Chondrocyte (in vitro differentiated cells): Measurements from ENCODE around the gene ALDOC. TPM values are rescaled to one million over a fixed set of nuclear protein-coding genes. Genes with fewer than 3 reads are reported as not detected.

Experiments used
- DNase-seq: peaks from one replicate; pipeline ENCODE4 v3.0.0; 2021; ENCODE audit warnings: mixed read lengths, low spot score
- H3K27ac Mint-ChIP-seq: one replicate; pipeline ENCODE4 v1.8.0; 2021; ENCODE audit warnings: mild to moderate bottlenecking, moderate library complexity, mixed read lengths; ENCODE audit not compliant: unreplicated experiment
- H3K27me3 Mint-ChIP-seq: 2 replicates; pipeline ENCODE4 v1.8.0; 2021; ENCODE audit warnings: low read depth, mixed read lengths
- H3K36me3 Mint-ChIP-seq: 2 replicates; pipeline ENCODE4 v1.8.0; 2021; ENCODE audit warnings: low read depth, mixed read lengths
- H3K4me1 Mint-ChIP-seq: 2 replicates; pipeline ENCODE4 v1.8.0; 2021; ENCODE audit warnings: low read depth, mild to moderate bottlenecking, mixed read lengths
- H3K4me3 Mint-ChIP-seq: one replicate; pipeline ENCODE4 v1.8.0; 2021; ENCODE audit warnings: mild to moderate bottlenecking, moderate library complexity, mixed read lengths; ENCODE audit not compliant: unreplicated experiment
- H3K9me3 Mint-ChIP-seq: 2 replicates; pipeline ENCODE4 v1.8.0; 2021; ENCODE audit warnings: low read depth, mixed read lengths
- total RNA-seq: library from RNA; stranded (reverse); gene quantifications from 3 replicates; pipeline ENCODE4 v1.2.1, GENCODE V29; 2021
- TF ChIP-seq, protein P1 (sequence below): fragments of 200-600 bp; sonication (generic); IDR thresholded peaks from 2 replicates; pipeline ENCODE4 v1.5.0; 2021; ENCODE audit warnings: antibody characterized with exemption, mild to moderate bottlenecking, moderate library complexity

Gene ALDOC
- total RNA-seq, 1 donor from 2014 or later, result 9.5 TPM

DNA sequence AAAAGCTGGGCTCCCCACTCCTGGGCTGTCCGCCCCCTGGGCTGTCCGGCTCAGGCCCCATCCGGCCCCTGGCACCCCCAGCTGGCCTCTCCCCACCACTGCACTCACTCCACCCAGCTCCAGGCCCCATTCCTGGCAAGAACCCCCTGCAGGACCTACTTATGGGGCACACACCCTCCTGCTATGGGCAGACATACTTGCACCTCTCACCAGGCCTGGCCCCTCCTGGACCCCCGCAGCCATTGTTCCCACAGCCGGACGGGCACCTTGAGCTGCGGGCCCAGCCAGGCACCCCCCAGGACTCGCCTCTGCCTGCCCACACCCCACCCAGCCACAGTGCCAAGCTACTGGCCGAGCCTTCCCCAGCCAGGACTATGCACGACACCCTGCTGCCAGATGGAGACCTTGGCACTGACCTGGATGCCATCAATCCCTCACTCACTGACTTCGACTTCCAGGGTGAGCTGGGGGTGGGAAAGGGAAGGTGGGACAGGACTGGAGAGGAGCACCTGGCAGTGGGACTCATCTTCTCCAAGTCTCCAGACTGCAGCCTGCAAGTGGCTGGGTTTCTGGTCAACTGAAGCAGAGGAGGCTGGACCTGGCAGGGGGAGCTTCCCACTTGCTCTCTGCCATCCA, 41.8 kb downstream of the ALDOC start:
- H3K9me3 Mint-ChIP-seq, result no peaks in the 10 kb centered on the region
- TF ChIP-seq, protein P1, sequence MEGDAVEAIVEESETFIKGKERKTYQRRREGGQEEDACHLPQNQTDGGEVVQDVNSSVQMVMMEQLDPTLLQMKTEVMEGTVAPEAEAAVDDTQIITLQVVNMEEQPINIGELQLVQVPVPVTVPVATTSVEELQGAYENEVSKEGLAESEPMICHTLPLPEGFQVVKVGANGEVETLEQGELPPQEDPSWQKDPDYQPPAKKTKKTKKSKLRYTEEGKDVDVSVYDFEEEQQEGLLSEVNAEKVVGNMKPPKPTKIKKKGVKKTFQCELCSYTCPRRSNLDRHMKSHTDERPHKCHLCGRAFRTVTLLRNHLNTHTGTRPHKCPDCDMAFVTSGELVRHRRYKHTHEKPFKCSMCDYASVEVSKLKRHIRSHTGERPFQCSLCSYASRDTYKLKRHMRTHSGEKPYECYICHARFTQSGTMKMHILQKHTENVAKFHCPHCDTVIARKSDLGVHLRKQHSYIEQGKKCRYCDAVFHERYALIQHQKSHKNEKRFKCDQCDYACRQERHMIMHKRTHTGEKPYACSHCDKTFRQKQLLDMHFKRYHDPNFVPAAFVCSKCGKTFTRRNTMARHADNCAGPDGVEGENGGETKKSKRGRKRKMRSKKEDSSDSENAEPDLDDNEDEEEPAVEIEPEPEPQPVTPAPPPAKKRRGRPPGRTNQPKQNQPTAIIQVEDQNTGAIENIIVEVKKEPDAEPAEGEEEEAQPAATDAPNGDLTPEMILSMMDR, result no peak
- no peak overlapping the region for H3K27ac Mint-ChIP-seq
- peaks cover 3% of the 10 kb centered on the region for H3K4me1 Mint-ChIP-seq
- DNase-seq, result no peak
- H3K36me3 Mint-ChIP-seq, result no peaks in the 10 kb centered on the region
- no peak overlapping the region for H3K4me3 Mint-ChIP-seq
- H3K27me3 Mint-ChIP-seq, result peaks cover 10% of the 10 kb centered on the region

DNA sequence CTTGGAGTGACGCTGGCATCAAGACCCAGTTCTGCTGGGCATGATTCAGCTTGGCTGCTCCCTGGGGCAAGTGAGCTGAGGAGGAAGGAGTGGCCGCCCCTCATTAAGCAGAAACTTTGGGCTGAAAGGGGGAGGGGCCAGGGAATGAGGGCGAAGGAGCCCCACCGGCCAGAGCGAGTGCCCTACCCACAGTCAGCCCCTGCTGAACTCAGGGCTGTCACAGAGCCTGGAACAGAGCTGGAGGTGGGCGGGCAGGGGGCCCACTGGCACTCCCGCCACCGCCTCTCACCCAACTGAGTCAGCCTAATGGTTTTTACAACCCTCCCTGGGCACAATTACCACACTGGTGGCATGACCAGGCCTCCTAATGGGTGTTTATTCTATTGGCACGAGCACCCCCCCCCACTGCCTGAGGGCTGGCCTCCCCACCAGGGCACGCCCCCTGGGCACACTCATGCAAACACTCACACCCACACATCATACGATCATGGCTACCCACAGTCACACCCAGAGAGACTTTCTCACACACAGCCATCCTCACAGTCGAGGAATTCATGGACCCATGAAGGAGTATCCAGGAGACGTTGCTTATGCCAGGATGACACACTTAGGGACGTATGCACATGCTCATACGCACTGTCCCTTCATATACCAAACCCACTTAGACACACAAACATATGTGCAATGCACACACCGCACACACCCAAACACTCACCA, 43.4 kb downstream of the ALDOC start:
- Mint-ChIP-seq H3K36me3 (no peaks in the 10 kb centered on the region), H3K4me1 (peaks cover 6% of the 10 kb centered on the region), H3K9me3 (no peaks in the 10 kb centered on the region), H3K27me3 (peaks cover 10% of the 10 kb centered on the region), H3K27ac (no peak overlapping the region), H3K4me3 (no peak overlapping the region)
- no peak for DNase-seq
- TF ChIP-seq, protein P1, result no peak

DNA sequence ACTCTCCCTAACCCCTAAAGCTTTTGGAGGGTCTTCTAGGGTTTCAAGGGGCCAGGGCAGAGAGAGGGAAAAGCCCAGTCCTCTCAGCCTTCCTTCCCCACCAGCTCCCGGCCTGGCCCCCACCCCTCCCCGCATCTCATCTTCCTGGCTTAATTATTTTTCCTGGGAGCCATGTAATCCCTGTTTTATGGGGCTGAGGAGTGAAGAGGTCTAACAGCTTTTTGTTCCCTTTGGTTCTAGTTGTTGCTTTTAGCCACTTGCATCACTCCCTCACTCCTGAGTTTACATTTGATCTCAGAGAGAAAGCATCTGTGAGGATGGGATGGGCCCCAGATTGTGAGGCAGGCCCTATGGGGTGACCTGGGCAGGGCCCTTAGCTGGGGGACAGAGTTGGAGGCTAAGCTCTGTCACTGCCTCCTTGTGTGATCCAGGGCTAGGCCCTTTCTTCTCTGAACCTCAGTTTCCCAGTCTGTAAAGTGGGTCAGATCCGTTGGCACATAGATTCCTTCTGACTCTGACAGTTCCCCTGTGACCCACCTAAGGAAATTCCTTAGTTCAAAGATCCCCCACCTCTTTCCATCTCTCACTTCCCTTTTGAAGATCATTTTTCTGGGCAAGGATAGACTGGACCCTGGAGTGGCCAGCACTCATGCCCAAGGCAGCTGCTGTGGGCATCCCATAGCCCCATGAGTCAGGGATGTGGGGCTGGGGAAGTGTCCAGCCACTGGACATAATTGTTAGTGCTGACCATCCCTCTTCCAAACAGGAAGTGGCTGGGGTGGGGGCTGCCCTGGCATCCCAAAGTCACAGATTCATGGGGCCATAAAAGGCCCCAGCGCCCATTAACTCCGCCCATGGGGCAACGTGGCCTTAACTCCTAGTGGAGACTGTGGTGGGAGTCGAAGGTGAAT, 44.4 kb downstream of the ALDOC start:
- H3K4me1 Mint-ChIP-seq, result peaks cover 11% of the 10 kb centered on the region
- H3K27me3 Mint-ChIP-seq, result peaks cover 4% of the 10 kb centered on the region
- no peaks in the 10 kb centered on the region for H3K9me3 Mint-ChIP-seq
- no peak overlapping the region for H3K4me3 Mint-ChIP-seq
- H3K36me3 Mint-ChIP-seq, result no peaks in the 10 kb centered on the region
- TF ChIP-seq, protein P1, result no peak
- DNase-seq, result no peak
- H3K27ac Mint-ChIP-seq, result no peak overlapping the region

DNA sequence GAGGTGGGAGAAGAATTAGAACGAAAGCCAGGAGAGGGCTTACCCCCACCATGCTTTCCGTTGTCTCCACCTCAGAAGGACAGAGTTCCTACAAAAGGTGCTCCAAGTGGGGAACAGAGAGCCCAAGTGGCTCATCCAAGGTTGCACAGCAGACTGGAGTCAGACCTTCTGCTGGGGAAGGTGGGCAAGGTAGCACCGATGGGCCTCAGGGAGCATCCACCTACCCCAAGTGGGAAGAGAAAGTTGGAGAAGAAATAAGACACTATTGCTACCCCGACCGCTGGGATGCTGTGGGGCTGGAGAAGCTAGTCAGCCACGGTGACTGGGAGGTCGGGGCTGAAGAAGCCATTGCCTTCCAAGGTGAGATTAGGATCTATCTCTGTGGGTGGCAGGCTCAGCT, 45.8 kb downstream of the ALDOC start:
- DNase-seq, result no peak
- Mint-ChIP-seq H3K4me1 (peaks cover 20% of the 10 kb centered on the region), H3K27ac (no peak overlapping the region), H3K36me3 (no peaks in the 10 kb centered on the region), H3K9me3 (no peaks in the 10 kb centered on the region), H3K4me3 (no peak overlapping the region), H3K27me3 (peaks cover 3% of the 10 kb centered on the region)
- TF ChIP-seq, protein P1, result no peak

DNA sequence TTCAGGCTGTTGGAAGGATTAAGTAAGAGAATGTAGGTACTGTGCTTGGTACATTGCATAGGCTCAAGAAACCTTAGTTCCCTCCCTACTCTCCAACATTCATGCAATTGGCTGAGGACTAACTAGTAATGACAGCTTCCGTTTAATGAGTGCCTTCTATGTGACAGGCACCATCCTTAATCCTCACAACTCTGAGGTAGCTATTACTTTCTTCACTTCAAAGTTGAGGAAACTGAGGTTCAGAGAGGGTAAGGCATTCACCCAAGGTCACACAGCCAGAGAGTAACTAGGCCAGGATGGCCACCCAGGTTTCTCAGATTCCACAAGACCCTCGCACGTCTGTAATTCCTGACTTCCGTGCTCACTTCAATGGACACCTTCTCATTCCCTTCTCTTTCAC, 46.4 kb downstream of the ALDOC start:
- Mint-ChIP-seq H3K4me3 (no peak overlapping the region), H3K27ac (no peak overlapping the region), H3K36me3 (no peaks in the 10 kb centered on the region), H3K4me1 (peaks cover 27% of the 10 kb centered on the region), H3K27me3 (peaks cover 3% of the 10 kb centered on the region), H3K9me3 (no peaks in the 10 kb centered on the region)
- no peak for DNase-seq
- TF ChIP-seq, protein P1, result no peak
